ENCODE measurements around the gene TSPEAR.
"Not testable (repeated sequence)": the region's sequence is repeated elsewhere in the genome, so short reads cannot be mapped to it uniquely, and the experiment has no call there.

Gene TSPEAR

DNA sequence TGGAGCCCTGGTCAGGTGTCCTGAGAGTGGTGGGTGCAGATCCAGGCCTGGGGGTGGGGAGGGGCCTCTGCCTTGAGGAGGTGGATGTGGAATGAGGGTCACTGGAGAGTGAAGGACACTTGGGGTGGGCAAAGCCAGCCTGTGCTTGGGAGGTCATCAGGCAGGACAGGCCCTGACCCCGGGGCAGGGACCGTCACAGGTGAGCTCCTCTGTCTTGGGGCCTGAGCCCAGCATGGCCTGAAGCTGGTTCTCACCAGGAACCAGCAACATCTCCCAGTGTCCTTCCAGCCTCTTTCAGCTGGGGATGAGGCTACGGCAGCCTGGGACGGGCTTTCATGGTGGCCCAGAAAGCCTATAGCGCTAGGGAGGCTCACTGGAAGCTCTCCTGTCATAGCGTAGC, 159.2 kb downstream of the TSPEAR start:
- no peak for DNase-seq (ENCODE audit: low read depth)
- no peak for TF ChIP-seq CTCF (IDR thresholded peaks at IDR 0.05; ENCODE audit: control insufficient read depth, insufficient read depth, low read depth, low read length, missing control alignments)
- H3K4me3 ChIP-seq (ENCODE audit: control insufficient read depth, low read depth, low read length), result no peak overlapping the region

GRCh38 chr21:44551340-44551961, 159.9 kb downstream of the TSPEAR start, which contains the start of gene KRTAP10-2:
KRTAP10-2 (minus strand) TSS chr21:44551505; CDS start chr21:44551458, 47 bp downstream.
- H3K4me3 ChIP-seq (ENCODE audit: control insufficient read depth, low read depth, low read length), result no peak within 1 kb of the TSS
- no peak for DNase-seq (ENCODE audit: low read depth)
- no peak for TF ChIP-seq CTCF (IDR thresholded peaks at IDR 0.05; ENCODE audit: control insufficient read depth, insufficient read depth, low read depth, low read length, missing control alignments)

DNA sequence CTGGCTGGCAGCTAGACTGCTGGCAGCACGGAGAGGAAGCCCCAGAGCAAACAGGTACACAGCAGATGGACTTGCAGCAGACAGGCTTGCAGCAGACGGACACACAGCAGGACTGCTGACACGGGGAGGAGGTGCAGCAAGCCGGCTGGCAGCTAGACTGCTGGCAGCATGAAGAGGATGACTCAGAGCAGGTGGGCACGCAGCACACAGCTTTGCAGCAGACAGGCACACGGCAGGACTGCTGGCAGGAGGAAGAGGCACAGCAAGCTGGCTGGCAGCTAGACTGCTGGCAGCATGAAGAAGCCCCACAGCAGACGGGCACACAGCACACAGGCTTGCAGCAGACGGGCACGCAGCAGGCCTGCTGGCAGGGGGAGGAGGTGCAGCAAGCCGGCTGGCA, 160.6 kb downstream of the TSPEAR start:
- DNase-seq (ENCODE audit: low read depth), result no peak
- H3K4me3 ChIP-seq (ENCODE audit: control insufficient read depth, low read depth, low read length), result no peak overlapping the region
- no peak for TF ChIP-seq CTCF (IDR thresholded peaks at IDR 0.05; ENCODE audit: control insufficient read depth, insufficient read depth, low read depth, low read length, missing control alignments)

DNA sequence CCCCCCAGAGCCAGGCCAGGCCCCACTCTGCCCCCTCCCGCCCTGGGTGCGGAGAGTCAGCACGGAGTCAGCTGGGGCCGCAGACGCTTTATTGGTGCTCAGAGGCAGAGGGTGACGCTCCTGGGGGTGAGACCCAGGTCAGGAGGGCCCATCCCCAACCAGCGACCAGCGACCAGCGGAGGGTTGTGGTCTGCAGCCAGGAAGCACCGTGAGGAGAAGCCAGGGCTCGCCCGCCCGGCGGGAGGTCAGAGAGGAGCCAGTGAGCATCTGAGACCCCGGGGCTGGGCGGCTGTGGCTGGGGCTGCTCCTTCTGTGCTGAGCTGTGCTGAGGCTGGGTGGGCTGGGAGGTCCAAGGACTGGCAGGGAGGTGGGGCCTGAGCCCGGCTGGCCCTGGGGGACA, 161.1 kb downstream of the TSPEAR start:
- DNase-seq (ENCODE audit: low read depth); H3K4me3 ChIP-seq (ENCODE audit: control insufficient read depth, low read depth, low read length): not testable (repeated sequence)

DNA sequence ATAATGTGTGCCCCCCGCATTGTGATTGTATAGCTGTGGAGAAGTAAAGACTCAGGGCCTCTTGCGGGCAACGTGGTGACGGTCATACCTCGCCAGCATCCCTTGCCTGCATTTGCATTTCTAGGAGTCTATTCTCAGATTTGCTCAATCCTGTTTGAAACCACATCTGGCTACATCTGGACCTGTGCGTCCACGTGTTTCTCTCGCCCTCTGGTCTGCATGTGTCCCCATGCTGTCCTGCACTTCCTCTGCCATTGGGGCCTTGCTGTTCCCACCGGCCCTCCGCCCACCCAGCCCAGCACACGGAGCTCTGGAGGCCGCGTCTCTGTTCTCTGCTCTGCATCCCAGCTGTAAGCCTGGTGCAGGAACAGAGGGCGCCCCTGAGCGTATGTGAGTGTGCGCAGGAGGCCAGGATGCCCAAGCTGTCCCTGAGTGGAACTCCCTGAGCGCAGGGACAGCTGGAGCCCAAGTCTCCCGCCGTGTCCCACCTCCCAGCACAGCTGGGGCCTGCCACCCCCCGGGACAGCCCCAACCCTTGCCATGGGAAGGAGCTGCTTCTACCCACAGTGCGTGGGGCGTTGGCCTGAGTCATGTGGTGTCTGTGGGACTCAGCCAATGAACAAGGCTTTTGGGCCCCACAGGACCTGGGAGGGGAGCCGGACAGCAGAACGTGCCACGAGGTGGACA, 161.7 kb downstream of the TSPEAR start:
- H3K4me3 ChIP-seq (ENCODE audit: control insufficient read depth, low read depth, low read length), result no peak overlapping the region
- DNase-seq (ENCODE audit: low read depth), result no peak
- TF ChIP-seq CTCF (IDR thresholded peaks at IDR 0.05; ENCODE audit: control insufficient read depth, insufficient read depth, low read depth, low read length, missing control alignments), result no peak

- H3K4me3 ChIP-seq (ENCODE audit: control insufficient read depth, low read depth, low read length), result no peak overlapping the region
- no peak for TF ChIP-seq CTCF (IDR thresholded peaks at IDR 0.05; ENCODE audit: control insufficient read depth, insufficient read depth, low read depth, low read length, missing control alignments)
- no peak for DNase-seq (ENCODE audit: low read depth)
These were observed 162.4 kb downstream of the TSPEAR start for GRCh38 chr21:44548922-44549321.

GRCh38 chr21:44548381-44548780, 163.0 kb downstream of the TSPEAR start:
- no peak for TF ChIP-seq CTCF (IDR thresholded peaks at IDR 0.05; ENCODE audit: control insufficient read depth, insufficient read depth, low read depth, low read length, missing control alignments)
- no peak overlapping the region for H3K4me3 ChIP-seq (ENCODE audit: control insufficient read depth, low read depth, low read length)
- DNase-seq (ENCODE audit: low read depth), result no peak
